Heart right ventricle (tissue), 16 donors: ENCODE data around the gene GRIK3. TPM values are rescaled to one million over a fixed set of nuclear protein-coding genes. Genes with fewer than 3 reads are reported as not detected.

Source experiments
- ATAC-seq, 8 donors: fragments of 200-7000 bp; cut with Tn5 transposase; one replicate each; pipeline ENCODE4 v1.9.1; 2020; ENCODE audit warnings: mild to moderate bottlenecking in 8 of 8, moderate library complexity in 8 of 8, moderate number of reproducible peaks in 1 of 8
- DNase-seq, 2 donors: peaks; one replicate each; pipeline ENCODE4 v3.0.0-alpha.2; 2020
- H3K27ac ChIP-seq, 10 donors: fragments of 200-600 bp; sonication (generic) in 2 of 10; one replicate each; pipeline versions ENCODE4 v1.5.0 to v1.8.0; 2020 to 2022; ENCODE audit warnings: mild to moderate bottlenecking in 3 of 10
- H3K27me3 ChIP-seq, 7 donors: fragments of 200-600 bp; one replicate each; pipeline ENCODE4 v1.8.0; 2021 to 2022; ENCODE audit warnings: mild to moderate bottlenecking in 2 of 7
- H3K36me3 ChIP-seq, 9 donors: fragments of 200-600 bp; sonication (generic) in 1 of 9; one replicate each; pipeline versions ENCODE4 v1.5.0 to v1.8.0; 2020 to 2022; ENCODE audit warnings: mild to moderate bottlenecking in 2 of 9
- H3K4me1 ChIP-seq, 9 donors: fragments of 200-600 bp; sonication (generic) in 1 of 9; one replicate each; pipeline versions ENCODE4 v1.5.0 to v1.8.0; 2020 to 2022; ENCODE audit warnings: mild to moderate bottlenecking in 4 of 9
- H3K4me3 ChIP-seq, 10 donors: fragments of 200-600 bp; sonication (generic) in 2 of 10; one replicate each; pipeline versions ENCODE4 v1.5.0 to v1.8.0; 2020 to 2022; ENCODE audit warnings: mild to moderate bottlenecking in 7 of 10, moderate library complexity in 2 of 10
- H3K9me3 ChIP-seq, 11 donors: fragments of 200-600 bp in 10 of 11; sonication (generic) in 2 of 11; one replicate each; pipeline versions ENCODE4 v1.5.0 to v1.8.0; 2013 to 2022; ENCODE audit warnings: mild to moderate bottlenecking in 2 of 11, control low read depth in 1 of 11, moderate library complexity in 1 of 11
- CTCF ChIP-seq, 9 donors: fragments of 200-600 bp; sonication (generic) in 2 of 9; IDR thresholded peaks; one replicate each; pipeline versions ENCODE4 v1.5.0 to v1.8.0; 2021 to 2022; ENCODE audit warnings: antibody characterized with exemption in 9 of 9, mild to moderate bottlenecking in 5 of 9, moderate library complexity in 1 of 9
- WGBS, 2 donors: extraction: QIAGEN DNeasy Blood & Tissue Kit; methylation state at CpG; one replicate each; pipeline ENCODE4 v1.1.7; 2013; ENCODE audit warnings: inconsistent platforms in 1 of 2; 5-methylcytosine and 5-hydroxymethylcytosine counted together
- intact Hi-C, 10 donors: fragments of 100-400 bp; cut with DNase I; formaldehyde crosslinking; loops; one replicate each; pipeline versions ENCODE4 v1.11.1 to v1.14.2; 2022
- polyA plus RNA-seq, 2 donors: library from polyadenylated mRNA; stranded (reverse); fragments of 200-250 nt; gene quantifications; one replicate each; pipeline ENCODE4 v1.2.3, GENCODE V29; 2013
- total RNA-seq, 10 donors: library from RNA; stranded (reverse); fragmentation: NEBNext Ultra II Directional in 3 of 10; extraction: Animal tissue kit (Norgen Biotek cat#: 25700) in 3 of 10; gene quantifications; one replicate each; pipeline versions ENCODE4 v1.2.1 to v1.2.4, GENCODE V29; 2021 to 2023
- donor health status: Arrhythmogenic right ventricular cardiomyopathy.
- donor health status: ischemic (EF 13 %, LVEDD 7.1; RV severe dilation, severe dysfunction).
- donor health status: healthy with polysubstance abuse.
- donor health status: DM: no; HTN: yes; CAD: no.
- donor health status: DM: no; HTN: no; CAD: no.
- donor health status: ischemic (EF 25% LVEDD 6.9; RV normal size, moderate dysfunction).
- donor health status: ischemic (EF 25% LVEDD 5.7; RV mildly dilated, moderate dysfunction).
- donor health status: healthy.
- donor health status: DM: yes; HTN: yes; CAD: no.
- donor health status: Ischemic cardiomyopathy.
- donor health status: ischemic (EF 35%, LVEDD 5.7; RV mildly dilated, moderate dysfunction).
- donor health status: nonischemic (EF 11% LVEDD 7.7; RV severe dilation, severe dysfunction).
- donor health status: DM: yes; HTN: yes; CAD: no.
- donor health status: PGD.
- donor health status: ischemic (EF 29% LVEDD 5.4; RV normal size, mild dysfunction).
- donor health status: nonischemic (EF 23%, LVEDD 6.1; RV moderate dilation, normal function).

Gene GRIK3
- total and polyA plus RNA-seq, 12 donors = 0.10 to 1.1 (median 0.27) TPM

- ATAC-seq = no peak
Observed at GRCh38 chr1:36880155-36881067, 153.9 kb downstream of the GRIK3 start.

GRCh38 chr1:36879613-36880012 lies 154.7 kb downstream of the GRIK3 start:
- Histone ChIP-seq H3K27me3 (peaks cover 0 to 26% (median 17%) of the 10 kb centered on the region in 7 donors), H3K4me1 (no peaks in the 10 kb centered on the region), H3K27ac (no peak overlapping the region), H3K9me3 (no peaks in the 10 kb centered on the region), H3K36me3 (no peaks in the 10 kb centered on the region), H3K4me3 (no peak overlapping the region)
- intact Hi-C loops = no loop called here
- TF ChIP-seq CTCF (IDR thresholded peaks at IDR 0.05) = no peak
- ATAC-seq = no peak
- DNase-seq = no peak
- 80 to 85% methylated on average over 6 of the region's 6 CpGs for WGBS, 2 donors

More at GRCh38 chr1:36880155-36881067, 153.9 kb downstream of the GRIK3 start:
- no peak for TF ChIP-seq CTCF (IDR thresholded peaks at IDR 0.05)
- no peaks in the 10 kb centered on the region for H3K9me3 ChIP-seq
- no peaks in the 10 kb centered on the region for H3K4me1 ChIP-seq
- H3K4me3 ChIP-seq = no peak overlapping the region
- H3K27me3 ChIP-seq = peaks cover 0 to 23% (median 16%) of the 10 kb centered on the region in 7 donors
- no peaks in the 10 kb centered on the region for H3K36me3 ChIP-seq
- DNase-seq = no peak
- intact Hi-C loops = no loop called here
- H3K27ac ChIP-seq = no peak overlapping the region
- 87 to 88% methylated on average over 22 of the region's 22 CpGs for WGBS, 2 donors

GRCh38 chr1:36876990-36877389 lies 157.3 kb downstream of the GRIK3 start:
- no peak for TF ChIP-seq CTCF (IDR thresholded peaks at IDR 0.05)
- Histone ChIP-seq H3K9me3 (no peaks in the 10 kb centered on the region), H3K4me3 (no peak overlapping the region), H3K36me3 (no peaks in the 10 kb centered on the region), H3K27ac (no peak overlapping the region), H3K27me3 (peaks cover 0 to 37% (median 18%) of the 10 kb centered on the region in 7 donors), H3K4me1 (no peaks in the 10 kb centered on the region)
- DNase-seq (peak in 1 of 2 donors; percentile 1), ATAC-seq (no peak)
- intact Hi-C loops = no loop called here
- 71 to 74% methylated on average over 1 of the region's 1 CpG for WGBS, 2 donors

GRCh38 chr1:36874271-36875060 lies 159.8 kb downstream of the GRIK3 start:
- intact Hi-C loops = no loop called here
- Histone ChIP-seq H3K9me3 (no peaks in the 10 kb centered on the region), H3K27ac (no peak overlapping the region), H3K4me1 (no peaks in the 10 kb centered on the region), H3K4me3 (no peak overlapping the region), H3K27me3 (peaks cover 0 to 51% (median 16%) of the 10 kb centered on the region in 7 donors), H3K36me3 (no peaks in the 10 kb centered on the region)
- WGBS, 2 donors = 63 to 68% methylated on average over 6 of the region's 6 CpGs
- no peak for ATAC-seq
- peak in 1 of 2 donors; percentile 1 for DNase-seq
- TF ChIP-seq CTCF (IDR thresholded peaks at IDR 0.05) = no peak
